MM.1S (cell line): ENCODE data around the gene UIMC1.

ENCODE experiments used
- DNase-seq: peaks from one replicate; pipeline ENCODE4 v3.0.0-alpha.2; 2015
- H2AFZ ChIP-seq: fragments of 300-600 bp; sonication (generic); 2 replicates; pipeline ENCODE4 v1.6.0; 2016; ENCODE audit warnings: antibody characterized with exemption, low read length
- H3F3A ChIP-seq: fragments of 300-600 bp; sonication (generic); 2 replicates; pipeline ENCODE4 v1.6.1; 2016; ENCODE audit warnings: mild to moderate bottlenecking, antibody characterized with exemption, low read length, moderate library complexity, mixed read lengths; ENCODE audit not compliant: insufficient read depth
- H3K27ac ChIP-seq: fragments of 300-600 bp; sonication (generic); 2 replicates; pipeline ENCODE4 v1.5.1; 2016; ENCODE audit warnings: mild to moderate bottlenecking, low read length
- H3K27me3 ChIP-seq: fragments of 300-600 bp; sonication (generic); replicated peaks from 2 replicates; pipeline ENCODE4 v1.6.0; 2016; ENCODE audit warnings: low read length; ENCODE audit not compliant: insufficient read depth
- H3K36me3 ChIP-seq: fragments of 300-600 bp; sonication (generic); replicated peaks from 2 replicates; pipeline ENCODE4 v1.6.1; 2016; ENCODE audit warnings: mild to moderate bottlenecking, low read length, mixed read lengths; ENCODE audit not compliant: insufficient read depth
- H3K4me1 ChIP-seq: fragments of 300-600 bp; sonication (generic); 2 replicates; pipeline ENCODE4 v1.6.1; 2016; ENCODE audit warnings: low read length, mixed read lengths
- H3K4me2 ChIP-seq: fragments of 300-600 bp; sonication (generic); 2 replicates; pipeline ENCODE4 v1.6.0; 2016; ENCODE audit warnings: low read depth, low read length
- H3K4me3 ChIP-seq: fragments of 300-600 bp; sonication (generic); 2 replicates; pipeline ENCODE4 v1.5.1; 2016; ENCODE audit warnings: low read length, mixed read lengths
- H3K79me2 ChIP-seq: fragments of 300-600 bp; sonication (generic); 2 replicates; pipeline ENCODE4 v1.6.1; 2016; ENCODE audit warnings: mixed run types, low read length, mixed read lengths
- H3K9ac ChIP-seq: fragments of 300-600 bp; sonication (generic); 2 replicates; pipeline ENCODE4 v1.6.1; 2016; ENCODE audit warnings: low read length, mixed read lengths
- H3K9me2 ChIP-seq: fragments of 300-600 bp; sonication (generic); replicated peaks from 2 replicates; pipeline ENCODE4 v1.6.1; 2016; ENCODE audit warnings: mild to moderate bottlenecking, low read length, mixed read lengths; ENCODE audit not compliant: insufficient read depth
- H3K9me3 ChIP-seq: fragments of 300-600 bp; sonication (generic); replicated peaks from 2 replicates; pipeline ENCODE4 v1.6.1; 2016; ENCODE audit warnings: mild to moderate bottlenecking, low read length, mixed read lengths; ENCODE audit not compliant: insufficient read depth
- H4K20me1 ChIP-seq: fragments of 300-600 bp; sonication (generic); 2 replicates; pipeline ENCODE4 v1.6.1; 2016; ENCODE audit warnings: mild to moderate bottlenecking, low read length, moderate library complexity, mixed read lengths; ENCODE audit not compliant: insufficient read depth
- CTCF ChIP-seq: fragments of 300-600 bp; sonication (generic); IDR thresholded peaks from 2 replicates; pipeline ENCODE4 v1.5.1; 2016; ENCODE audit warnings: antibody characterized with exemption, low read length, mixed read lengths
- EZH2 ChIP-seq: fragments of 300-600 bp; sonication (generic); optimal IDR thresholded peaks from 2 replicates; pipeline ENCODE3; 2017; ENCODE audit warnings: low read depth, mild to moderate bottlenecking, antibody characterized with exemption, low read length, mixed read lengths
- EZH2phosphoT487 ChIP-seq: fragments of 300-600 bp; sonication (generic); IDR thresholded peaks from 2 replicates; pipeline ENCODE4 v1.6.1; 2018; ENCODE audit warnings: antibody characterized with exemption, low read length

UIMC1 gene

GRCh38 chr5:176875783-176876505, 130.6 kb downstream of the UIMC1 start:
- H3K9me3 ChIP-seq: no peaks in the 10 kb centered on the region
- no peaks in the 10 kb centered on the region for H3F3A ChIP-seq
- no peak overlapping the region for H3K4me3 ChIP-seq
- no peaks in the 10 kb centered on the region for H3K9me2 ChIP-seq
- no peak overlapping the region for H3K9ac ChIP-seq
- H3K27ac ChIP-seq: no peak overlapping the region
- H4K20me1 ChIP-seq: no peaks in the 10 kb centered on the region
- H3K4me1 ChIP-seq: no peaks in the 10 kb centered on the region
- no peak overlapping the region for H3K4me2 ChIP-seq
- DNase-seq: no peak
- no peaks in the 10 kb centered on the region for H3K79me2 ChIP-seq
- peaks cover 80% of the 10 kb centered on the region for H3K27me3 ChIP-seq
- H2AFZ ChIP-seq: no peak overlapping the region
- TF ChIP-seq EZH2phosphoT487 (no peak), CTCF (no peak), EZH2 (no peak)
- no peaks in the 10 kb centered on the region for H3K36me3 ChIP-seq

GRCh38 chr5:176875014-176875550, 131.5 kb downstream of the UIMC1 start:
- no peak overlapping the region for H3K27ac ChIP-seq
- H3F3A ChIP-seq: no peaks in the 10 kb centered on the region
- TF ChIP-seq CTCF: no peak
- TF ChIP-seq EZH2phosphoT487: no peak
- no peak for TF ChIP-seq EZH2
- no peaks in the 10 kb centered on the region for H3K79me2 ChIP-seq
- H3K9me3 ChIP-seq: no peaks in the 10 kb centered on the region
- peaks cover 71% of the 10 kb centered on the region for H3K27me3 ChIP-seq
- H3K9me2 ChIP-seq: no peaks in the 10 kb centered on the region
- H3K4me1 ChIP-seq: no peaks in the 10 kb centered on the region
- no peaks in the 10 kb centered on the region for H3K36me3 ChIP-seq
- H3K4me2 ChIP-seq: no peak overlapping the region
- DNase-seq: no peak
- H3K4me3 ChIP-seq: no peak overlapping the region
- no peaks in the 10 kb centered on the region for H4K20me1 ChIP-seq
- H2AFZ ChIP-seq: no peak overlapping the region
- H3K9ac ChIP-seq: no peak overlapping the region

GRCh38 chr5:176874198-176874780, 132.3 kb downstream of the UIMC1 start:
- Histone ChIP-seq H3F3A (no peaks in the 10 kb centered on the region), H4K20me1 (no peaks in the 10 kb centered on the region), H3K4me1 (no peaks in the 10 kb centered on the region), H3K4me2 (peak overlapping the region; percentile 46; the same call in 1 of the 2 replicates), H3K27me3 (peaks cover 71% of the 10 kb centered on the region), H3K9ac (no peak overlapping the region), H3K4me3 (peak overlapping the region; percentile 24; the same call in 1 of the 2 replicates), H3K27ac (no peak overlapping the region), H2AFZ (peak overlapping the region; percentile 12; the same call in 1 of the 2 replicates), H3K9me3 (no peaks in the 10 kb centered on the region), H3K9me2 (no peaks in the 10 kb centered on the region), H3K36me3 (no peaks in the 10 kb centered on the region), H3K79me2 (no peaks in the 10 kb centered on the region)
- TF ChIP-seq CTCF (no peak), EZH2phosphoT487 (no peak), EZH2 (no peak)
- DNase-seq: no peak
